DND-41 (cell line): ENCODE results near the gene CTNS.

ENCODE experiments used
- ATAC-seq: fragments of 200-7000 bp; cut with Tn5 transposase; 3 replicates; pipeline ENCODE4 v1.9.1; 2021; ENCODE audit warnings: low read depth; ENCODE audit not compliant: insufficient read depth
- DNase-seq: peaks from one replicate; pipeline ENCODE4 v3.0.0-alpha.2; 2020
- H2AFZ ChIP-seq: 2 replicates; pipeline ENCODE4 v1.6.0; 2012; ENCODE audit warnings: low read depth, low read length
- H3K27ac ChIP-seq: 2 replicates; pipeline ENCODE4 v1.5.1; 2012; ENCODE audit warnings: low read length, inconsistent platforms
- H3K27me3 ChIP-seq: fragments of 200-600 bp; sonication (generic); 2 replicates; pipeline ENCODE4 v1.6.0; 2012; ENCODE audit warnings: low read length, mild to moderate bottlenecking, inconsistent platforms; ENCODE audit not compliant: insufficient read depth, poor library complexity
- H3K36me3 ChIP-seq: 2 replicates; pipeline ENCODE4 v1.5.1; 2012; ENCODE audit warnings: low read length, inconsistent platforms; ENCODE audit not compliant: insufficient read depth
- H3K4me1 ChIP-seq: 2 replicates; pipeline ENCODE4 v1.5.1; 2012; ENCODE audit warnings: mild to moderate bottlenecking, low read length; ENCODE audit not compliant: insufficient read depth
- H3K4me2 ChIP-seq: 2 replicates; pipeline ENCODE4 v1.6.0; 2012; ENCODE audit warnings: mild to moderate bottlenecking, moderate library complexity, low read length, inconsistent platforms; ENCODE audit not compliant: insufficient read depth
- H3K4me3 ChIP-seq, 2 experiments: fragments of 200-600 bp in 1 of 2; shearing (Covaris generic) in 1 of 2; 2 replicates each; pipeline ENCODE4 v1.5.1; 2012 to 2016; ENCODE audit warnings: inconsistent platforms in 2 of 2, low read length in 2 of 2, mild to moderate bottlenecking in 2 of 2, low read depth in 1 of 2, moderate library complexity in 1 of 2
- H3K79me2 ChIP-seq: 2 replicates; pipeline ENCODE4 v1.6.0; 2012; ENCODE audit warnings: low read length, inconsistent platforms; ENCODE audit not compliant: insufficient read depth
- H3K9ac ChIP-seq: 2 replicates; pipeline ENCODE4 v1.6.0; 2012; ENCODE audit warnings: low read depth, mild to moderate bottlenecking, inconsistent platforms, low read length, moderate library complexity
- H3K9me3 ChIP-seq: 2 replicates; pipeline ENCODE4 v1.5.1; 2012; ENCODE audit warnings: low read length, moderate library complexity, mild to moderate bottlenecking, inconsistent platforms; ENCODE audit not compliant: insufficient read depth, severe bottlenecking
- H4K20me1 ChIP-seq: 2 replicates; pipeline ENCODE4 v1.6.0; 2012; ENCODE audit warnings: low read length; ENCODE audit not compliant: insufficient read depth
- CTCF ChIP-seq: IDR thresholded peaks from 2 replicates; pipeline ENCODE4 v1.5.1; 2012; ENCODE audit warnings: borderline replicate concordance, low read length, moderate library complexity, mild to moderate bottlenecking; ENCODE audit not compliant: poor library complexity, severe bottlenecking; ENCODE audit errors: extremely low read depth
- EZH2 ChIP-seq: IDR thresholded peaks from 3 replicates; pipeline ENCODE4 v1.6.1; 2012; ENCODE audit warnings: borderline replicate concordance, low read depth, mild to moderate bottlenecking, moderate library complexity, low read length, inconsistent platforms; ENCODE audit not compliant: severe bottlenecking

Gene CTNS

DNA sequence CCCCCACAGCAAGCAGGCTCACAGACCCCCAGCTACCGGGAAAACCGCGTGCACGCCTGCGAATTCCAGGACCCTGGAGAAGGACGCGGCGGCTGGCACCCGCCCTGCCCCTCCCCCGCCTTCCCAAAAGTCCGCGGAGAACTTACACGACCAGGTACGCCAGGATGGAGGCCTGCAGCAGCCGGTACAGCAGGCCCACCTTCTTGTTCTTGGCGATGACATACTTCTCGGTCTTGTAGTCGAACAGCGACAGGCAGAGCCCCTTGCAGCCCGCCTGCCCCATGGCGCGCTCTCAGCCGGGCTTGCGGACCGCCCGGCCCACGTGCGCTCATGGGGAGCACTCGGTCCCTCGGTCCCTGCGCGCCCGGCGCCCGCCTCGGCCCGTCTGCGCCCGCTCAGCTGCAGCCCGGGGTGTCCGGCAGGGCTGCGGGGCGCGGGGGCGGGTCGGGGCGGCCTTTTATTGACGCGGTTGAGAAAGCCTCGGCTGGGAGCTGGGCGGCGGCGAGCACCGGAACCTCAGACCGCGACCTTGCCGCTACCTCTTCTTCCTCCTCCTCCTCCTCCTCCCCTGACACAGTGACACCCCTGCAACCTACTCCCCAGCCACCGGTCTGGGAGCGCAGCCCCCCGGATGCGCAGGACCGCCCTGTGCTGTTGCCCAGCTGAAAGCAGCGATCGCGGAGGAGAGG, 59.3 kb downstream of the CTNS start, which contains the start of gene P2RX5:
P2RX5 (minus strand) TSS at position 433 of the 689 bp plus-strand sequence; CDS start at position 283, 150 bp downstream.
- Histone ChIP-seq H2AFZ (peak within 1 kb of the TSS; percentile 71), H3K4me3 (peak within 1 kb of the TSS; percentile 32 to 63; a peak in 3 of 4 replicates), H3K36me3 (no peaks in the 10 kb centered on the region), H3K9ac (peak within 1 kb of the TSS; percentile 54), H3K79me2 (no peaks in the 10 kb centered on the region), H3K4me1 (peaks cover 23% of the 10 kb centered on the region), H3K27ac (no peak within 1 kb of the TSS), H3K27me3 (peaks cover 8% of the 10 kb centered on the region), H3K4me2 (peak within 1 kb of the TSS; percentile 96), H3K9me3 (peaks cover 3% of the 10 kb centered on the region), H4K20me1 (no peaks in the 10 kb centered on the region)
- ATAC-seq (peak; percentile 82), DNase-seq (peak; percentile 77)
- TF ChIP-seq EZH2 (peak; percentile 47), CTCF (no peak)

DNA sequence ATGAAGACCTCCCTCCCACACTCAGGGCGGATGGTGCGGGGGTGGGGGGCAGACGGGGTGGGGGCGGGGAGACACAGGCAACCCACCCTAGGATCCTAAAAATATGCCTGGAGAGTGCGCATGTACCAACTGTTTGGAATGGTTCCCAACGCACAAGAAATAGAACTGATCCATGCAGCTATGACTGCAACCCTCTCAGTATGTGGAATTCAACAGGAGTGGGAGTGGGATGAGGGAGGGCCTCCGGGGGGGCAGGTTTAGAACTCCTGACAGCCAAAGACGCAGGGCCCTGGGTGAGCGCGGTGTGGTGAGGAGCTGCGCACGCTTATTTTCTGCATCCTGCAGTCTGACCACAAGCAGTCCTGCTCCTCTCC, 60.5 kb downstream of the CTNS start:
- peak overlapping the region; percentile 96; the same call in 1 of the 2 replicates for H3K4me2 ChIP-seq
- no peak for TF ChIP-seq EZH2
- TF ChIP-seq CTCF = no peak
- DNase-seq = no peak
- H3K9ac ChIP-seq = no peak overlapping the region
- H3K36me3 ChIP-seq = no peaks in the 10 kb centered on the region
- H3K4me1 ChIP-seq = peaks cover 23% of the 10 kb centered on the region
- no peaks in the 10 kb centered on the region for H3K79me2 ChIP-seq
- peaks cover 3% of the 10 kb centered on the region for H3K9me3 ChIP-seq
- H2AFZ ChIP-seq = no peak overlapping the region
- no peak overlapping the region for H3K27ac ChIP-seq
- ATAC-seq = no peak
- H4K20me1 ChIP-seq = no peaks in the 10 kb centered on the region
- peak overlapping the region in 1 of 2 experiments; percentile 63; a peak in 1 of 4 replicates for H3K4me3 ChIP-seq
- peaks cover 8% of the 10 kb centered on the region for H3K27me3 ChIP-seq

DNA sequence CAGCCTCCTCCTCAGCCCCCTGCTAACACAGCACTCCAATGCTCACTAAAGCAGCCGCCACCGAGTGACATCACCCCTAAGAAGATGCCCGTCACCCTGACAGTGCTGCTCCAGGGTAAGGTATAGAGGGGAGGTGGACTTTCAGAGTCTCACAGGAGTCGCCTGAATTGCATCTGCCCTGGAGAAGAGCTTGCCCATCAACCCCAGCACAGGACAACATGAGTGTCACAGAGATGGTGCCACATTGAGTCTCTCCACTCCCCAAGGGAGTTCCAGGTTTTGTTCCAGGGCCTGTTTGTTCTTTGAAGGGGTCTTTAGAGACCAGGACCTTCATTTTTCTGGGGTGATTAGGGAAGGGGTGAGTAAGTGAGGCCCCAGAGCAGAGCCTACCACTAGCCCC, 61.6 kb downstream of the CTNS start:
- Histone ChIP-seq H3K9ac (no peak overlapping the region), H2AFZ (no peak overlapping the region), H3K4me1 (peaks cover 23% of the 10 kb centered on the region), H3K79me2 (no peaks in the 10 kb centered on the region), H3K27ac (no peak overlapping the region), H3K4me3 (no peak overlapping the region), H3K9me3 (peaks cover 3% of the 10 kb centered on the region), H3K27me3 (peaks cover 8% of the 10 kb centered on the region), H3K36me3 (no peaks in the 10 kb centered on the region), H3K4me2 (no peak overlapping the region), H4K20me1 (no peaks in the 10 kb centered on the region)
- DNase-seq (no peak), ATAC-seq (no peak)
- TF ChIP-seq CTCF (no peak), EZH2 (no peak)
